Gastroesophageal sphincter (tissue), 3 donors: ENCODE results near the gene KIF17.

Source experiments
- EP300 ChIP-seq: sonication (generic); formaldehyde crosslinking; IDR thresholded peaks from one replicate; pipeline ENCODE4 v1.6.1; 2017; ENCODE audit warnings: antibody characterized with exemption, mild to moderate bottlenecking
- POLR2A ChIP-seq, 2 donors: fragments of 450-650 bp; IDR thresholded peaks; one replicate each; pipeline ENCODE4 v1.6.1; 2017; ENCODE audit warnings: antibody characterized with exemption in 2 of 2, mild to moderate bottlenecking in 2 of 2, moderate library complexity in 1 of 2
- POLR2AphosphoS5 ChIP-seq: sonication (generic); formaldehyde crosslinking; IDR thresholded peaks from one replicate; pipeline ENCODE4 v1.6.1; 2017; ENCODE audit warnings: antibody characterized with exemption
- TF ChIP-seq, protein P1 (sequence below), 4 experiments: fragments of 200-600 bp in 2 of 4; fragments of 450-650 bp in 2 of 4; sonication (generic) in 1 of 4; IDR thresholded peaks; one replicate each; pipeline ENCODE4 v1.5.1; 2017 to 2019; ENCODE audit warnings: antibody characterized with exemption in 4 of 4, mild to moderate bottlenecking in 2 of 4, moderate library complexity in 2 of 4

DNA sequence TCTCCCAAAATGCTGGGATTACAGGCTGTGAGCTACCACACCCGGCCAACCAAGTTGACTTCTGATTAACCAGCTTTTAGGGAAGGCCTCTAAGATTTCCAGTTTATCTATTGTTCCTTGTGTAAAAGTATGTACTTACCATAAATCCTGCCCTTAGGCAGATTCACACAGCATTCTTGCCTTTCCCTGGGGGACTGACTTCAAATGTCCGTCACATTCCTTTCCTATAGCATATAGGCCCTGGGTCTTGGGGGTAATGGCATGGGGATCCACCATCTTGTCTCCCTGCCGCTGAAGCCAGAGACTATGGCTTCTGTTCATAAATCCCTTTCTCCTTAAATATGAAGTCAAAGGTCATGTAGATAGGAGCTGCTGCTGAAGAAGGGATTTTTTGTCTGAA lies 85.4 kb downstream of the KIF17 start:
- TF ChIP-seq, protein P1, sequence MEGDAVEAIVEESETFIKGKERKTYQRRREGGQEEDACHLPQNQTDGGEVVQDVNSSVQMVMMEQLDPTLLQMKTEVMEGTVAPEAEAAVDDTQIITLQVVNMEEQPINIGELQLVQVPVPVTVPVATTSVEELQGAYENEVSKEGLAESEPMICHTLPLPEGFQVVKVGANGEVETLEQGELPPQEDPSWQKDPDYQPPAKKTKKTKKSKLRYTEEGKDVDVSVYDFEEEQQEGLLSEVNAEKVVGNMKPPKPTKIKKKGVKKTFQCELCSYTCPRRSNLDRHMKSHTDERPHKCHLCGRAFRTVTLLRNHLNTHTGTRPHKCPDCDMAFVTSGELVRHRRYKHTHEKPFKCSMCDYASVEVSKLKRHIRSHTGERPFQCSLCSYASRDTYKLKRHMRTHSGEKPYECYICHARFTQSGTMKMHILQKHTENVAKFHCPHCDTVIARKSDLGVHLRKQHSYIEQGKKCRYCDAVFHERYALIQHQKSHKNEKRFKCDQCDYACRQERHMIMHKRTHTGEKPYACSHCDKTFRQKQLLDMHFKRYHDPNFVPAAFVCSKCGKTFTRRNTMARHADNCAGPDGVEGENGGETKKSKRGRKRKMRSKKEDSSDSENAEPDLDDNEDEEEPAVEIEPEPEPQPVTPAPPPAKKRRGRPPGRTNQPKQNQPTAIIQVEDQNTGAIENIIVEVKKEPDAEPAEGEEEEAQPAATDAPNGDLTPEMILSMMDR (IDR thresholded peaks at IDR 0.05): no peak
- no peak for TF ChIP-seq EP300
- no peak for TF ChIP-seq POLR2A (IDR thresholded peaks at IDR 0.05)
- no peak for TF ChIP-seq POLR2AphosphoS5
